ENCODE results near the gene DPP7. TPM values are rescaled to one million over a fixed set of nuclear protein-coding genes. Genes with fewer than 3 reads are reported as not detected.

DPP7 gene
- total RNA-seq, 1 experiment from 2014 or later, result 51.6 TPM

DNA sequence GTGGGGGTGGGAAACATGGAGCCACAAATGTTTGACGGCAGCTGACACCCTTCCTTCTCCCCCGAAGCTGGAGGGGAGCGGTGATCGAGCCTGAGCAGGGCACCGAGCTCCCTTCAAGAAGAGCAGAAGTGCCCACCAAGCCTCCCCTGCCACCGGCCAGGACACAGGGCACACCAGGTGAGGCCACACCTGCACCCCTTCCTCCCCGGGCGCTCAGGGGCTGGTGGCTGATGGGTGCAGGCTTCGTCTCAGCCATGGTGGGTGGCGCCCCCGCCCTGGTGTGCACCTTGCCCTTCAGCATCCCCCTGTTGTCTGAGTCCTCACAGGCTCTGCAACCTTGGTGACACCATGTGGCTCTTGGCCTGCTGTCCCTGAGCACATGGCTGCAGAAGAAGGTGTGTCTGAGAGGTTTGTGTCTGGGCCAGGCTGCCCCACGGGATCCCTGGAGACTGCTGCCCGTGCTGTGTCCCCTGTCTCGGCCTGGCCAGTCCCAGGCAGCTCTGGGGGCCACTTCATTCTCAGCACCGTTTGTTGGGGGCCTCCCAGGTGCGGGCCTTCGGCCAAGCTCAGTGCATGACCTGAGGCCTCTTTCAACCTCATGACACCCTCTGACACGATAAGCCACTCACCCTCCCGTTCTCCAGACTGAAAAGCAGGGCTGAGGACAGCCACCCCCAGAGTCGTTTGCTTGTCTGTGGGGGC, 16.6 kb downstream of the DPP7 start:
- H3K36me3 Mint-ChIP-seq (ENCODE audit: insufficient read depth, unreplicated experiment), result peaks cover 18% of the 10 kb centered on the region

DNA sequence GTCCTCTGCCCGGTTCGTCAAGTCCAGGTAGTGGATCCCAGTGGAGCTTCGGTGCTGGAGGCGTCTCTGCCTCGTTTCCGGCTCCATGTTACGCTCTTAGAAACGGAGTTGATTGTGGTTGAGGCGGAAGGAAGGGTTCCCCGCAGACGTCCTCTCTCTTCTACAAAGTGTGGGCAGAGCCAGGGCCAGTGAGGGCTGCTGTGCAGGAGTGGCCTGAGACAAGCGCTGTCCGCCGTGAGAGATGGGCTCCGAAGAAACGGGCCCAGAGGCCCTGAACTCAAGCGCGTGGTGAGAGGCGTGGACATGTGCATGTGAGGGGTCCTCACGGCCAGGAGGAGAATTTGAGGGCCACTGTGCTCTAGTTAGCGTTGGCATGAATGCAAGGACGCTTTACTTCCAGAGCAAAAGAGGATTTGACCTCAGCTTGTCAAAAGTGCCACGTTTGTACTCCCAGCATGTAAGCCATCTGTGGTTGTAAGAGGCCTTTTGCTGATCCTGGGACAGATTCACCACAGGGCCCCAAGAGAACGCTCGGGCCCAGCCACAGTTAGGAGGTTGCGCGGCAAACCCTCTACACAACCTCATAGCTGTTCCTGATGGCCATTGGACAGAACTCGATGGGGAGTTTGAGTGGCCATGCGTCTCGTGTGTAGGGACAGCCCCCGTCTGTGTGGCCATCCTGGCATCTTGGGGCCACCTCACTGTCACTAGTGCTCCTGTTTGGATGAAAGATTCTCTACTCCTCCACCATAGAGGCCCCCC, 17.6 kb downstream of the DPP7 start:
- no peak for DNase-seq
- no peaks in the 10 kb centered on the region for H3K4me1 Mint-ChIP-seq (ENCODE audit: low read depth, unreplicated experiment)
- H3K27ac Mint-ChIP-seq (ENCODE audit: unreplicated experiment), result no peak overlapping the region
- no peak overlapping the region for H3K4me3 Mint-ChIP-seq (ENCODE audit: low read depth, unreplicated experiment)
- peaks cover 18% of the 10 kb centered on the region for H3K36me3 Mint-ChIP-seq (ENCODE audit: insufficient read depth, unreplicated experiment)
- H3K9me3 Mint-ChIP-seq (ENCODE audit: low read depth, unreplicated experiment), result no peaks in the 10 kb centered on the region
- intact Hi-C loops (cut with micrococcal nuclease; ENCODE audit: unreplicated experiment), result no loop called here
- CTCF ChIA-PET, result interaction anchor here (0.6 kb wide), 1 partner anchor 104 kb away, joined by 4 read pairs; no protein-coding TSS in a partner anchor
- no TSS peak for BruUV-seq (replicated peaks)
- TF ChIP-seq CTCF (IDR thresholded peaks at IDR 0.05; ENCODE audit: unreplicated experiment), result no peak
- H3K27me3 Mint-ChIP-seq (ENCODE audit: unreplicated experiment), result no peaks in the 10 kb centered on the region

More for the DNA sequence above, 16.6 kb downstream of the DPP7 start:
- no peaks in the 10 kb centered on the region for H3K4me1 Mint-ChIP-seq (ENCODE audit: low read depth, unreplicated experiment)
- H3K4me3 Mint-ChIP-seq (ENCODE audit: low read depth, unreplicated experiment), result no peak overlapping the region
- BruUV-seq (replicated peaks), result no TSS peak
- no peaks in the 10 kb centered on the region for H3K27me3 Mint-ChIP-seq (ENCODE audit: unreplicated experiment)
- H3K27ac Mint-ChIP-seq (ENCODE audit: unreplicated experiment), result no peak overlapping the region
- intact Hi-C loops (cut with micrococcal nuclease; ENCODE audit: unreplicated experiment), result no loop called here
- no peak for DNase-seq
- no peak for TF ChIP-seq CTCF (IDR thresholded peaks at IDR 0.05; ENCODE audit: unreplicated experiment)
- no peaks in the 10 kb centered on the region for H3K9me3 Mint-ChIP-seq (ENCODE audit: low read depth, unreplicated experiment)
- CTCF ChIA-PET, result no interaction called here

GRCh38 chr9:137095664-137096517, 18.6 kb downstream of the DPP7 start:
- no peak overlapping the region for H3K27ac Mint-ChIP-seq (ENCODE audit: unreplicated experiment)

More at GRCh38 chr9:137095664-137096517, 18.6 kb downstream of the DPP7 start:
- peaks cover 18% of the 10 kb centered on the region for H3K36me3 Mint-ChIP-seq (ENCODE audit: insufficient read depth, unreplicated experiment)
- no peak overlapping the region for H3K4me3 Mint-ChIP-seq (ENCODE audit: low read depth, unreplicated experiment)
- DNase-seq, result no peak
- no peaks in the 10 kb centered on the region for H3K27me3 Mint-ChIP-seq (ENCODE audit: unreplicated experiment)
- no peak for TF ChIP-seq CTCF (IDR thresholded peaks at IDR 0.05; ENCODE audit: unreplicated experiment)
- intact Hi-C loops (cut with micrococcal nuclease; ENCODE audit: unreplicated experiment), result no loop called here
- no TSS peak for BruUV-seq (replicated peaks)
- no peaks in the 10 kb centered on the region for H3K4me1 Mint-ChIP-seq (ENCODE audit: low read depth, unreplicated experiment)
- CTCF ChIA-PET, result no interaction called here
- H3K9me3 Mint-ChIP-seq (ENCODE audit: low read depth, unreplicated experiment), result no peaks in the 10 kb centered on the region

Data from Calu3 (cell line).